K562 (cell line): ENCODE data around the gene SPAG9. TPM values are rescaled to one million over a fixed set of nuclear protein-coding genes. Genes with fewer than 3 reads are reported as not detected.

Experiments
- ATAC-seq: fragments of 200-7000 bp; cut with Tn5 transposase; 3 replicates; pipeline ENCODE4 v1.9.1; 2020; ENCODE audit warnings: moderate library complexity
- BruUV-seq: library from RNA; stranded (reverse); fragments of 400-500 nt; replicated peaks from 2 replicates; lab custom pipeline; 2021; lab: Mats Ljungman, UMichigan
- CTCF ChIA-PET: fragments of 300-600 bp; formaldehyde crosslinking; extraction: SDS; loops from one replicate; lab custom pipeline; 2021; ENCODE audit warnings: low intra/inter-chr PET ratio; lab: Yijun Ruan, JAX
- POLR2A ChIA-PET: fragments of 300-600, 350-650 bp; sonication (Branson Sonifier 250); formaldehyde crosslinking; extraction: SDS; loops from one replicate; lab custom pipeline; 2021; ENCODE audit warnings: antibody characterized with exemption, inconsistent platforms; lab: Yijun Ruan, JAX
- DNase-seq, 4 experiments: peaks; one replicate each; pipeline versions ENCODE4 v3.0.0 to v3.0.0-alpha.2; 2011 to 2018; ENCODE audit warnings: low spot score in 3 of 4, mixed read lengths in 3 of 4; ENCODE audit errors: extremely low read depth in 1 of 4
- FAIRE-seq: peaks from 2 replicates; lab custom pipeline; 2011; peaks lifted over from hg19 to GRCh38; lab: Jason Lieb, UNC
- H2AFZ ChIP-seq: 2 replicates; pipeline ENCODE4 v1.6.0; 2011; ENCODE audit warnings: low read depth, low read length, control low read depth, inconsistent platforms
- H3K27ac ChIP-seq: fragments of 200-600 bp; 3 replicates; pipeline ENCODE4 v1.8.0; 2011; ENCODE audit warnings: low read depth, mild to moderate bottlenecking, control low read depth, inconsistent platforms, low read length, moderate library complexity, mixed read lengths; ENCODE audit errors: extremely low read depth
- H3K27me3 ChIP-seq, 2 experiments: fragments of 300-600 bp in 1 of 2; 2 replicates in 1 of 2; 3 replicates in 1 of 2; pipeline versions ENCODE4 v1.6.0 to v1.8.0; 2011; ENCODE audit warnings: inconsistent platforms in 2 of 2, low read length in 2 of 2, mild to moderate bottlenecking in 1 of 2, mixed read lengths in 1 of 2, moderate library complexity in 1 of 2; ENCODE audit not compliant: control insufficient read depth in 2 of 2, insufficient read depth in 2 of 2
- H3K36me3 ChIP-seq: fragments of 300-600 bp; 3 replicates; pipeline ENCODE4 v1.8.0; 2011; ENCODE audit warnings: mild to moderate bottlenecking, low read length, inconsistent platforms; ENCODE audit not compliant: control insufficient read depth, insufficient read depth
- H3K4me1 ChIP-seq, 2 experiments: fragments of 200-600 bp in 1 of 2; replicated peaks in 1 of 2; 2 replicates in 1 of 2; 3 replicates in 1 of 2; pipeline versions ENCODE4 v1.5.1 to v1.8.0; 2011; ENCODE audit warnings: inconsistent platforms in 2 of 2, low read length in 2 of 2, mild to moderate bottlenecking in 1 of 2, mixed read lengths in 1 of 2, moderate library complexity in 1 of 2; ENCODE audit not compliant: control insufficient read depth in 2 of 2, insufficient read depth in 2 of 2
- H3K4me2 ChIP-seq: 2 replicates; pipeline ENCODE4 v1.6.1; 2011; ENCODE audit warnings: low read length, control low read depth, inconsistent platforms, mixed read lengths; ENCODE audit not compliant: insufficient read depth
- H3K4me3 ChIP-seq: fragments of 200-600 bp; sonication (generic), shearing (Covaris generic); 2 replicates; pipeline ENCODE4 v1.5.1; 2016; ENCODE audit warnings: control low read depth, inconsistent platforms
- H3K79me2 ChIP-seq: fragments of 200-600 bp; 3 replicates; pipeline ENCODE4 v1.8.0; 2011; ENCODE audit warnings: low read length, inconsistent platforms; ENCODE audit not compliant: control insufficient read depth, insufficient read depth
- H3K9ac ChIP-seq, 2 experiments: 2 replicates each; pipeline versions ENCODE4 v1.6.0 to v1.6.1; 2011; ENCODE audit warnings: low read depth in 2 of 2, low read length in 2 of 2, control low read depth in 1 of 2, inconsistent platforms in 1 of 2, mild to moderate bottlenecking in 1 of 2, mixed read lengths in 1 of 2; ENCODE audit not compliant: insufficient read depth in 1 of 2
- H3K9me1 ChIP-seq: one replicate; pipeline ENCODE4 v1.6.0; 2011; ENCODE audit warnings: inconsistent platforms, mild to moderate bottlenecking, low read length, moderate library complexity; ENCODE audit not compliant: control insufficient read depth, insufficient read depth
- H3K9me3 ChIP-seq: replicated peaks from 2 replicates; pipeline ENCODE4 v1.5.1; 2011; ENCODE audit warnings: low read depth, low read length, inconsistent platforms; ENCODE audit not compliant: control insufficient read depth, insufficient read depth
- H4K20me1 ChIP-seq: replicated peaks from 2 replicates; pipeline ENCODE4 v1.6.1; 2011; ENCODE audit warnings: low read length, inconsistent platforms, mixed read lengths; ENCODE audit not compliant: control insufficient read depth, insufficient read depth
- ARID2 ChIP-seq: fragments of 450-650 bp; IDR thresholded peaks from 2 replicates; pipeline ENCODE4 v1.6.1; 2017; ENCODE audit warnings: antibody characterized with exemption, mild to moderate bottlenecking
- CBFA2T2 ChIP-seq: fragments of 450-650 bp; conservative IDR thresholded peaks from 2 replicates; pipeline ENCODE4 v1.6.1; 2017; ENCODE audit warnings: mild to moderate bottlenecking
- CCNT2 ChIP-seq: IDR thresholded peaks from 2 replicates; pipeline ENCODE4 v1.6.1; 2011; ENCODE audit warnings: borderline replicate concordance, low read depth, mild to moderate bottlenecking, moderate library complexity, mixed read lengths, low read length; ENCODE audit not compliant: insufficient read length; ENCODE audit errors: extremely low read depth
- CGGBP1 ChIP-seq: fragments of 250-450 bp; sonication (Bioruptor Pico); IDR thresholded peaks from 2 replicates; pipeline ENCODE4 v1.9.0; 2021; ENCODE audit warnings: mild to moderate bottlenecking
- ESRRB ChIP-seq: fragments of 250-450 bp; sonication (Bioruptor Pico); IDR thresholded peaks from 2 replicates; pipeline ENCODE4 v1.5.0; 2020; ENCODE audit warnings: mild to moderate bottlenecking, moderate library complexity, borderline replicate concordance
- RBM39 ChIP-seq: fragments of 200-400 bp; formaldehyde crosslinking; optimal IDR thresholded peaks from 2 replicates; pipeline ENCODE3; 2018; ENCODE audit warnings: low read depth, low read length
- SRSF3 ChIP-seq: fragments of 200-400 bp; formaldehyde crosslinking; IDR thresholded peaks from 2 replicates; pipeline ENCODE4 v1.6.1; 2016; ENCODE audit warnings: mild to moderate bottlenecking, low read length, moderate library complexity; ENCODE audit not compliant: insufficient read depth
- U2AF2 ChIP-seq: fragments of 200-400 bp; formaldehyde crosslinking; optimal IDR thresholded peaks from 2 replicates; pipeline ENCODE3; 2017; ENCODE audit warnings: low read depth, mild to moderate bottlenecking, low read length
- ZC3H4 ChIP-seq: sonication (generic); formaldehyde crosslinking; IDR thresholded peaks from 2 replicates; pipeline ENCODE4 v1.9.0; 2021; ENCODE audit warnings: missing genetic modification reagents, borderline replicate concordance
- WGBS: fragments of 100-300 bp; shearing (Covaris generic); methylation state at CpG from one replicate; pipeline ENCODE4 v1.1.6; 2016; ENCODE audit warnings: low coverage, mixed read lengths; ENCODE audit not compliant: insufficient coverage; ENCODE audit errors: missing lambda C conversion rate; 5-methylcytosine and 5-hydroxymethylcytosine counted together
- in situ Hi-C: fragments of 300-500 bp; cut with MboI; formaldehyde crosslinking; loops from 4 replicates; pipeline ENCODE4 v1.15.0; 2018; ENCODE audit warnings: inconsistent platforms, mixed read lengths
- intact Hi-C: fragments of 100-400 bp; cut with micrococcal nuclease; formaldehyde crosslinking; loops from 2 replicates; pipeline ENCODE4 v1.14.2; 2022
- polyA plus RNA-seq, 8 experiments: library from polyadenylated mRNA; depleted of rRNA in 4 of 8; stranded (reverse) in 5 of 8; unstranded in 3 of 8; fragments of >200 nt; fragmentation: Nextera tagmentation in 2 of 8; fragmentation: Illumina TruSeq in 1 of 8; extraction: Ambion mirVana in 2 of 8; extraction: Trizol in 1 of 8; gene quantifications; 2 replicates each; pipeline versions ENCODE4 v1.2.1 to v1.2.3, GENCODE V29; 2011 to 2014; ENCODE audit warnings: inconsistent platforms in 1 of 8, missing spikeins in 1 of 8
- total RNA-seq, 7 experiments: library from RNA; depleted of rRNA in 6 of 7; stranded (reverse); fragments of >200 nt in 6 of 7; fragmentation: Illumina TruSeq in 2 of 7; extraction: Trizol in 2 of 7; gene quantifications; 2 replicates each; pipeline versions ENCODE4 v1.2.1 to v1.2.3, GENCODE V29; 2011 to 2021; ENCODE audit warnings: low replicate concordance in 1 of 7
- TF ChIP-seq, protein P1 (sequence below): sonication (generic); formaldehyde crosslinking; IDR thresholded peaks from 2 replicates; pipeline ENCODE4 v1.8.0; 2022; ENCODE audit warnings: missing genetic modification reagents, mild to moderate bottlenecking, borderline replicate concordance
- TF ChIP-seq, protein P2 (sequence below): sonication (generic); formaldehyde crosslinking; IDR thresholded peaks from 2 replicates; pipeline ENCODE4 v1.8.0; 2022; ENCODE audit warnings: mild to moderate bottlenecking, missing genetic modification reagents

The SPAG9 gene
- total and polyA plus RNA-seq, 9 of the 15 experiments (the other 6 are each of a cell fraction or from before 2014, with no cell fraction given): 12.2 to 99.2 (median 58.2) TPM

GRCh38 chr17:50963139-50963538 lies 157.5 kb downstream of the SPAG9 start (continued):
- TF ChIP-seq, protein P1, sequence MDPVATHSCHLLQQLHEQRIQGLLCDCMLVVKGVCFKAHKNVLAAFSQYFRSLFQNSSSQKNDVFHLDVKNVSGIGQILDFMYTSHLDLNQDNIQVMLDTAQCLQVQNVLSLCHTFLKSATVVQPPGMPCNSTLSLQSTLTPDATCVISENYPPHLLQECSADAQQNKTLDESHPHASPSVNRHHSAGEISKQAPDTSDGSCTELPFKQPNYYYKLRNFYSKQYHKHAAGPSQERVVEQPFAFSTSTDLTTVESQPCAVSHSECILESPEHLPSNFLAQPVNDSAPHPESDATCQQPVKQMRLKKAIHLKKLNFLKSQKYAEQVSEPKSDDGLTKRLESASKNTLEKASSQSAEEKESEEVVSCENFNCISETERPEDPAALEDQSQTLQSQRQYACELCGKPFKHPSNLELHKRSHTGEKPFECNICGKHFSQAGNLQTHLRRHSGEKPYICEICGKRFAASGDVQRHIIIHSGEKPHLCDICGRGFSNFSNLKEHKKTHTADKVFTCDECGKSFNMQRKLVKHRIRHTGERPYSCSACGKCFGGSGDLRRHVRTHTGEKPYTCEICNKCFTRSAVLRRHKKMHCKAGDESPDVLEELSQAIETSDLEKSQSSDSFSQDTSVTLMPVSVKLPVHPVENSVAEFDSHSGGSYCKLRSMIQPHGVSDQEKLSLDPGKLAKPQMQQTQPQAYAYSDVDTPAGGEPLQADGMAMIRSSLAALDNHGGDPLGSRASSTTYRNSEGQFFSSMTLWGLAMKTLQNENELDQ (CRISPR knock-in tag): no peak
- TF ChIP-seq U2AF2: no peak
- no peak for TF ChIP-seq CBFA2T2
- TF ChIP-seq ESRRB: no peak
- TF ChIP-seq CGGBP1 (CRISPR knock-in tag): no peak

- CTCF ChIA-PET: no interaction called here
- no peak for TF ChIP-seq CCNT2
- no peak for TF ChIP-seq RBM39
- no peak for TF ChIP-seq SRSF3
- TF ChIP-seq, protein P2, sequence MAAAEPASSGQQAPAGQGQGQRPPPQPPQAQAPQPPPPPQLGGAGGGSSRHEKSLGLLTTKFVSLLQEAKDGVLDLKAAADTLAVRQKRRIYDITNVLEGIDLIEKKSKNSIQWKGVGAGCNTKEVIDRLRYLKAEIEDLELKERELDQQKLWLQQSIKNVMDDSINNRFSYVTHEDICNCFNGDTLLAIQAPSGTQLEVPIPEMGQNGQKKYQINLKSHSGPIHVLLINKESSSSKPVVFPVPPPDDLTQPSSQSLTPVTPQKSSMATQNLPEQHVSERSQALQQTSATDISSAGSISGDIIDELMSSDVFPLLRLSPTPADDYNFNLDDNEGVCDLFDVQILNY (CRISPR knock-in tag): no peak
- TF ChIP-seq ARID2: no peak
- TF ChIP-seq ZC3H4 (CRISPR knock-in tag): no peak
- DNase-seq (no peak), ATAC-seq (peak; percentile 33; the same call in 1 of the 3 replicates), FAIRE-seq (no peak)
- 80% methylated on average over 9 of the region's 9 CpGs for WGBS
- Histone ChIP-seq H3K9me3 (no peaks in the 10 kb centered on the region), H3K36me3 (peaks cover 32% of the 10 kb centered on the region), H3K4me1 (no peaks in the 10 kb centered on the region), H2AFZ (no peak overlapping the region), H3K27ac (no peak overlapping the region), H3K79me2 (no peaks in the 10 kb centered on the region), H3K4me3 (no peak overlapping the region), H3K4me2 (no peak overlapping the region), H3K9me1 (no peaks in the 10 kb centered on the region), H3K9ac (no peak overlapping the region), H4K20me1 (no peaks in the 10 kb centered on the region), H3K27me3 (no peaks in the 10 kb centered on the region)
- in situ Hi-C loops: no loop called here
- intact Hi-C loops: no loop called here
- POLR2A ChIA-PET: interaction anchor here (1.0 kb wide), 1 partner anchor 13 kb away, joined by 3 read pairs; no protein-coding TSS in a partner anchor
- no TSS peak for BruUV-seq
Measured at GRCh38 chr17:50961282-50962220, 159.1 kb downstream of the SPAG9 start.
